HG03520 (cell line): Measurements from ENCODE around the gene LRRC26.

Source experiments
- ATAC-seq: cut with Tn5 transposase; IDR thresholded peaks from one replicate; pipeline ENCODE4 v1.9.1; 2021; ENCODE audit warnings: mild to moderate bottlenecking, moderate library complexity; ENCODE audit not compliant: unreplicated experiment

Gene LRRC26

GRCh38 chr9:137184881-137185660, 15.2 kb upstream of the LRRC26 start:
- no peak for ATAC-seq

- no peak for ATAC-seq
These were observed 14.2 kb upstream of the LRRC26 start for GRCh38 chr9:137183980-137184595.

GRCh38 chr9:137182836-137183235, 13.0 kb upstream of the LRRC26 start:
- no peak for ATAC-seq

- ATAC-seq: no peak
These were observed 11.8 kb upstream of the LRRC26 start for GRCh38 chr9:137181680-137182079.

GRCh38 chr9:137180491-137180890, 10.6 kb upstream of the LRRC26 start:
- ATAC-seq: no peak

GRCh38 chr9:137179761-137180160, 9.9 kb upstream of the LRRC26 start:
- no peak for ATAC-seq

GRCh38 chr9:137178939-137179630, 9.2 kb upstream of the LRRC26 start:
- no peak for ATAC-seq

- no peak for ATAC-seq
These were observed 8.5 kb upstream of the LRRC26 start for GRCh38 chr9:137178201-137178938.

GRCh38 chr9:137176302-137177182, 6.7 kb upstream of the LRRC26 start:
- no peak for ATAC-seq

- ATAC-seq: no peak
These were observed 5.6 kb upstream of the LRRC26 start for GRCh38 chr9:137175345-137175961.

GRCh38 chr9:137174722-137175293, 5.0 kb upstream of the LRRC26 start:
- no peak for ATAC-seq

- no peak for ATAC-seq
These were observed 4.2 kb upstream of the LRRC26 start for GRCh38 chr9:137173796-137174664.

GRCh38 chr9:137172901-137173795, 3.3 kb upstream of the LRRC26 start:
- no peak for ATAC-seq

- ATAC-seq: no peak
These were observed 1.5 kb upstream of the LRRC26 start for GRCh38 chr9:137171149-137171900.

- ATAC-seq: no peak
These were observed 766 bp upstream of the LRRC26 start for GRCh38 chr9:137170486-137171148.
